ENCODE measurements around the gene APOBEC3G.

APOBEC3G gene

DNA sequence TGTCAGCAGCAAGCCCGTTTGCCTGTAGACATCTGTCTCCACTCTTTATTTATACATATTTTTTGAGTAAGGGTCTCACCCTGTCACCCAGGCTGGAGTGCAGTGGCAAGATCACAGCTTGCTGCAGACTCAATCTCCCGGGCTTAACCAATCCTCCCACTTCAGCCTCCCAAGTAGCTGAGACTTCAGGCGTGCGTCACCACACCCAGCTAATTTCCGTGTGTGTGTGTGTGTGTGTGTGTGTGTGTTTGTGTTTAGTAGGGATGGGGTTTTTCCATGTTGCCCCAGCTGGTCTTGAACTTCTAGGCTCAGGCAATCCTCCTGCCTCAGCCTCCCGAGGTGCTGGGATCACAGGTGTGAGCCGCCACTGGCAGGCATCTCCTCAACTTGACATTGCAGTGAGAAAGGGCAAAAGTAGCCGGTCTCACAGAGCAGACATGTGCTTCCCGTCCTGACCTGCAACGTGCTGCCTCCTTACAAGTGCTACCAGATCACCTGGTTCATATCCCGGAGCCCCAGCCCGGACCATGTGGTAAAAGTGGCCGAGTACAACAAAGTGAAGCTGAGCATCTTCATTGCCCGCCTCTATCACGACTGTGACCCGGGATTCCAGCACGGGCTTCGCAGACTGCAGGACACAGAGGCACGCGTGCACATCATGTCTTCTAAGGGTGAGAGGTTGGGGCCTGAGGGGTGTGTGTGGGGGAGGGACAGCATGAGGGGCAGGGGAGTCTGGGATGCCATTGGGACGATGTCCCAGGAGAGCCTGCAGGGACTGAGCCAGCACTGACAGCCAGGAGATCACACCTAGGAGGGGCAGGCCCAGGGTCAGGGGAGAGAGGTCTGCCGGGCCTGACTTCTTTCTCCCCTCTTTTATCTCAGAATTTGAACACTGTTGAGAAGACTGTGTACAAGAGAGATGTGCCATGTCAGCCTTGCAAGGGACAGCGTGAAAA lies 14.3 kb downstream of the APOBEC3G start:
- no peak for DNase-seq (ENCODE audit: low spot score)

DNA sequence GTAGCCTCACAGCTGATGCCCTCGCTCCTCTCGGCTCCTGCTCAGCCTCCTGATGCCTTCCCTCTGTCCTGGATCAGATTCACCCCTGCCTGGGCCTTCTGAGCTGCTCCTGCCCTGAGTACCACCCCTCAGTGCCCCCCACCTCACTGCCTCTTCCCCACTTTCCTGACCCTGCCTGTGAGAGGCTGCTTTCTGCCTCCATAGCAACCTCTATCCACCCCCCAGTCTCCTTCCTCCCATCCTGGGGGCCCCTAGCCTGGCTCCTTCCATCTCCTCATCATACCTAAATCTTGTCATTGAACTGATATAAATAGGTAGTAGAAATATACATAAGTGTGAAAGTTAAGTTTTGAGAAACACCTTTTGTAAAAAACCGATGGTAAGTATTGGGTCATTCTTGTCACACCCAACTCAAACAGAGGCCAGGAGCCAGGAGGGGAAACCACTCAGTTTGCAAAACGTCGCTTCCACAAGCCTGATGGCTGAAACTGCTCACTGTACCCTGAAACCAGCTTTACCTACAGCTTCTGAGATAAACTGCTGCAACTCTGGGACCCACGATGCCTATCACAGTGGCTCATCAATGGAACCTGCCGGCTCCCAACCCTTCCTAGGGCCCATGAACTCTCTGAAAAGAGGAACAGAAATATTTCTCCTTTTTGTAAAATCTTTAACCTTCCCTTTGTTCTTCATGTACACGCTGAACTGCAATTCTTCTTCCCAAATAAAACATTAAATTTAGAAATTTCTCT lies 15.2 kb downstream of the APOBEC3G start:
- DNase-seq (ENCODE audit: low spot score), result no peak

- DNase-seq (ENCODE audit: low spot score), result no peak
Observed at GRCh38 chr22:39094717-39095389, 17.8 kb downstream of the APOBEC3G start.

GRCh38 chr22:39095971-39096370 lies 18.9 kb downstream of the APOBEC3G start:
- DNase-seq (ENCODE audit: low spot score), result no peak

GRCh38 chr22:39097098-39098020 lies 20.3 kb downstream of the APOBEC3G start, which contains the start of gene APOBEC3H:
Gene APOBEC3H, plus strand, starts transcription at chr22:39097244. Its CDS starts 3,035 bp downstream, at chr22:39100279.
- no peak for DNase-seq (ENCODE audit: low spot score)

- DNase-seq (ENCODE audit: low spot score), result no peak
Observed at GRCh38 chr22:39098026-39098425, 21.0 kb downstream of the APOBEC3G start.

DNA sequence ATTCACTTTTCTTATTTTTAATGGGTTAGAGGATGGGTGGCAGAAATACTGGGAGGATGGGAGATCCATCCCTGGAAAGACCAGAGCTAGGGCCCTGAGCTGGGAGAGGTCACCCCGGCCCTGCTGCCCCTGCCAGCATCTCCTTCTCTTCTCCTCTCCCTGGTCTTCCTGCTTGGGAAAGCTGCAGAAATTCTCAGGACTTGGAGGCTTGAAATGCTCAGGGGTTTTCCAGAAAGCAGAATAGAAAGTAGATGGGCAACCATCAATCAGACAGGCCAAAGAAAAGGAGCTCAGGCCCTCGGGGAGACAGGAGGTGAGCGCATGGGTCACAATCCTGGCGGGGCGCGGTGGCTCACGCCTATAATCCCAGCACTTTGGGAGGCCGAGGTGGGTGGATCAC lies 21.5 kb downstream of the APOBEC3G start:
- no peak for DNase-seq (ENCODE audit: low spot score)

GRCh38 chr22:39101226-39101625 lies 24.2 kb downstream of the APOBEC3G start:
- no peak for DNase-seq (ENCODE audit: low spot score)

DNA sequence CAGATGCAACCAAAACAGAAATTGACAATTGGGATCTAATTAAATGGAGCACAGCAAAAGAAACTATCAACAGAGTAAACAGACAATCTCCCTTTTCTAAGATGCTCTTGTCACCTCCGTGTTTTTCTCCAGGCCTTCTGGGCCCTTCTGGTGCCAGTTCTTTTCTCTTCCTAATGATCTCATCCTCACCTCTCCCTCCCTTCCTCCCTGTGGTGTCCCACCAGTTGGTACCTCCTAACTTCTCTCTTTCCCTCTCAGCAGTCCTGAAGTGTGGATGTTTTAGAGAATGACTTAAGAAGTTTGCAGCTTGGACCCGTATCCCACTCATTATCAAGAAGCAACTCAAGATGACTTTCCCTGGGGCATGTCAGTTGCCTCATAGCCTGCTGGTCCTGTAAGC lies 26.4 kb downstream of the APOBEC3G start:
- no peak for DNase-seq (ENCODE audit: low spot score)

DNA sequence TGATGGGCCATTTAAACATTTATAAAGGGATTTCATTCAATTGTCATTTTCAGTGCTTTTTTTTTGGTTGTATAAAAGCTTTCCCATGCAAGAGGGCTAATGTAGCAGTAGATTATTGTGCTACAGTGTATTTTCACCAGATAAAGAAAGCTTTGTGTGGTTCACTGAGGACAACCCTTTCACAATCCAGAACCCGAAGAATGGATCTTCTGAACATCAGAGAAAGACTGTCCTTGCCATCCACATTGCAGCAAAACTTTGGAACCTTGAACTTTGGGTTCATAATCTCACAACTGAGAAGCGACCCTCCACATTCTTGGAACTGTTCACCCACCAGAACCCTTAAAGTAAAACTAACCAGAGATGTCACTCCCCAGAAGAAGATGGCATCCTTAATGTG lies 29.3 kb downstream of the APOBEC3G start:
- DNase-seq (ENCODE audit: low spot score), result no peak

- no peak for DNase-seq (ENCODE audit: low spot score)
Observed at GRCh38 chr22:39108487-39108886, 31.4 kb downstream of the APOBEC3G start.

GRCh38 chr22:39109361-39109760 lies 32.3 kb downstream of the APOBEC3G start:
- no peak for DNase-seq (ENCODE audit: low spot score)

- DNase-seq (ENCODE audit: low spot score), result no peak
Observed at GRCh38 chr22:39110631-39111561, 33.8 kb downstream of the APOBEC3G start.

DNA sequence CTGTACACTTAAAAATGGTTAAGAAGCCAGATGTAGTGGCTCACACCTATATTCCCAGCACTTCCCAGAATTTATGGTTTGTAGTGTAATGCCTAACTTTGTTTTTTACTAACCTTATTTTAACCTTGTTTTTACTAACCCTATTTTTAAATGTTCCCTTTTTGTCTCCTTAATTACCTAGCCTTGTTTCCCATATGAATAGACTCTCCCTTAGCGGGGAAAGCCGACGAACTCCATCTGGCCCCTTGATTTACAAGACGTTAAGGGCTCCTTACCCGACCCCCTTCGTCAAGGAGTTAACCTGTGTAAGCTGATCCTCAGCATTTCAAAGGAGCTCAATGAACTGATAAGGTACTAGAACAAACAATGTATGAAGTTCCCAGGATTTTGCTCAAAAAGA lies 37.0 kb downstream of the APOBEC3G start:
- no peak for DNase-seq (ENCODE audit: low spot score)

DNA sequence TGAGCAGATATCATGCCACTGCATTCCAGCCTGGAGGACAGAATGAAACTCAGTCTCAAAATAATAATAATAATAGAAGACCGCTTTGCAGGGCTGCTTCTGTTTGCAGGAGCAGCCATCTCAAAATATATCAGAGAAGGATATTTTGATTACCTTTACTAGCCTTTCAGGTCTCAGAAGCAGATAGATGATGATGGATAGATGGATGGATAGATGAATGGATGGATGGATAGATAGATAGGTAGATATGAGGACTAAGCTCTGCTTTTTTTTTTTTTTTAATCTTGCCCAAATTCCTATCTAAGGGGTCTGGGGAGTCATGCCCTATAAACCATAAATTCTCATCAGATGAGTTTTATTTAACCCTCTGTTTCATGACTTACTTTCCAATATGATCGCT lies 38.5 kb downstream of the APOBEC3G start:
- no peak for DNase-seq (ENCODE audit: low spot score)

GRCh38 chr22:39115977-39116621 lies 39.0 kb downstream of the APOBEC3G start:
- DNase-seq (ENCODE audit: low spot score), result no peak

DNA sequence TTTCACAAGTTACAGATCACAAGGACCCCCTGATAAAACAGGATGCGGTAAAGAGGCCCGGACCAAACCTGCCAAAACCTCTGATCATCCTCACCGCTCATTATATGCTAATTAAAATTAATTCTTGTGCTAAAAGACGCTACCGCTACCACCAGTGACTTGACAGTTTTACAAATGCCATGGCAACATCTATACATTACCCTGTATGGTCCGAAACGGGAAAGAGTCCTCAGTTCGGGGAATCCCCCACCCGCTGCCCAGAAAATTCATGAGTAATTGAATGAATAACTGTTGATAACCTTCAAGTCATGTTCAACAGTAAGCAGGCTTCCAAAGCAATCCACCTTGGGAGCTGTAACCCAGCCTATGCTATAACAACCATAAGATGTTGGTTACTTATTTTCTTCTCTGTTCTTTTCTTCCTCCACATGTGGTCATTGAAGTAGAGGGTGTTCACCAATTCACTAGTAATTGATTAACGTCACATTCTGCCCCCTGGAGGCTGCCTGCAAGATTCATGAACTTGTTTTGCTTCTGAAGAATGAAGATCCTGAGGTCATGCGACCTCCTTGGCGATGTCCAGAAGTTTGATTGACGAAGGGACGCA lies 40.6 kb downstream of the APOBEC3G start:
- no peak for DNase-seq (ENCODE audit: low spot score)

DNA sequence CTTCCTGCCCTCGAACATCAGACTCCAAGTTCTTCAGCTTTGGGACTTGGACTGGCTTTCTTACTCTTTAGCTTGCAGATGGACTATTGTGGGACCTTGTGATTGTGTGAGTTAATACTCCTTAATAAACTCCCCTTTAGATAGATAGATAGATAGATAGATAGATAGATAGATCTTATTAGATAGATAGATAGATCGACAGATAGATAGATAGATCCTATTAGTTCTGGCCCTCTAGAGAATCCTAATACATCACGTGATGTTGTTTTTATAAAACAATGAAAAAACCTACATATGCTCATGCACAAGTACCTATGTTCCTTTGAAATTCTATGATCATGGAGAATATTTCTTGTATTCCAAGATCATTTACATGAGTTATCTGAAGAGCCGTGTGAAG lies 43.9 kb downstream of the APOBEC3G start:
- no peak for DNase-seq (ENCODE audit: low spot score)

DNA sequence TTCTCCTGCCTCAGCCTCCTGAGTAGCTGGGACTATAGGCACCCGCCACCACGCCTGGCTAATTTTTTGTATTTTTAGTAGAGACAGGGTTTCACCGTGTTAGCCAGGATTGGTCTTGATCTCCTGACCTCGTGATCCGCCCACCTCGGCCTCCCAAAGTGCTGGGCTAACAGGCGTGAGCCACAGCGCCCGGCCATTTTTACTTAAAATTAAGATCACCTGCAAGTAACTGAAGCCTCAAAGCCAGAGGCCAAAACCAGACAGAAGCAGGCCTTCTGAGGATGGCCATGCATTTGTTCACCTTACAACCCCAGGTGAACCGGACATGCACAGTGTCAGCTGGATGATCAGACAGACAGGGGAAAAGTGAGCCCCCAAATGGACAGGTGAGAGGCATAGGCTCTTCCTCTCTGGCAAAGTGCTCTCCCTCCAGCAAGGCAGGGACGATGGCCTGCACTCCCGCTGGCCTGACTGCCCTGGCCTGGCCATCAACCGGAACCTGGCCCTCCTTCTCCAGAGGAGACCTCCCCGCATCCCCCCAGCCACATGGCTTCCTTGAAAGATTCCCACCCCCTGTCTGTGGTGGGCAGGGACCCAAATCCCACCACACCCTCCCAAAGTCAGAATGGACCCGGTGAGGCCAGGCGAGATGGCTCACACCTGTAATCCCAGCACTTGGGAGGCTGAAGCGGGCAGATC lies 45.8 kb downstream of the APOBEC3G start:
- no peak for DNase-seq (ENCODE audit: low spot score)
